Stimulated activated CD8-positive, alpha-beta memory T cell treated with anti-CD3 and anti-CD28 coated beads, Interleukin-15, amount 100 ng/mL, for 24 hours (primary cell): Measurements from ENCODE around the gene CHST3.

Experiments used
- DNase-seq: peaks from one replicate; pipeline ENCODE4 v3.0.0-alpha.2; 2020; ENCODE audit warnings: low read depth

CHST3 gene

DNA sequence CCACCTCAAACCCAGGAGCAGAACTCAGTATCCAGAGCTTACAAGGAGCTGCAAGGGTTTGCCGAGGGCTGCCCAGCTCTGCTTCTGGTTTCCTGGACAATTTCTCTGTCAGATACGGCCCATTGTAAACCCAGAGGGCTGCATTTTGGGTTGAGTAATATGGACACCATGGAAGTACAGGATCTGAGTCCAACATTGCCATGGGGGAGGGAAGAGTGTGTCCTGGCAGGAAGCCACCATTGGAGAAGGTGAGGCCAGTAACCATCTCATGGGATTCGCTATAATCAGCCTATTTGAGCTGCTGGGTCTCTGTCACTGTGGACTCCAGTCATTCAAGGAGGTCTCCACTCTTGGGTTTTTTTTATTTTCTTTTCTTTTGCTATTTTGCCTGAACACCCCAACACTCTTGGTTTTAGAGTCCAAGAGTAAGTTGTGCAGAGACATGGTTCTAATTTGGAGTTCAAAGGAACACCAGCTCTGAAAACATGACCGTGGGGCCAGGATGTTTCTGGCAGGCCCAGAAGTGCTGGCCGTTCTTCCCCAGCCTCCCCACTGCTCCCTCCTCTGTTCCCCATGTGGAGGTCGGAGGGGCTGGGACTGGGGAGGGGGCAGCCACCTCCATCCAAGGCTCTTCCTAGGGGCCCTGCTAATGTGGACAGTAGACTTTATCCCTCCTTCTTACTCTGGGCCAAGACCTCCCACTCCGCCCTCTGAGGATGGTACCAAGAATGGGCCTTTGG lies 46.2 kb downstream of the CHST3 start:
- DNase-seq, result no peak

DNA sequence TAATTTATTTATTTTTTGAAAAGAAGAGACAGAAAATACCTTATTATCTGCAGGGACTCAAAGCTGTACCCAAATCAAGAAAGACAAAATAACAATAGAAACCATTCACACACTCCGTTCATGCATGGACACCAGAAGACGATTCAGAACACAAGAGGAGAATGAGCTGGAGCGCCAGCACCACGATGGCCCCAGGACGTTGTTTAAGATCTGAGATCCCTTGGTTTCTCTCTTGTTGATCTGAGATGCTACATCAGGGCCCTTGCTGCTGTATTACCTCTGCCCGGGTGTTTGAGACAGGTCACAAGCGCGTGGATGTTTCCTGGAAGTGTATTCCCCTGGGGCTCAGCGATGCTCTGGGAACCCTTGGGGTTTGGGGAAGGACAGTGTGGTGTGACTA lies 46.8 kb downstream of the CHST3 start:
- DNase-seq, result no peak

DNA sequence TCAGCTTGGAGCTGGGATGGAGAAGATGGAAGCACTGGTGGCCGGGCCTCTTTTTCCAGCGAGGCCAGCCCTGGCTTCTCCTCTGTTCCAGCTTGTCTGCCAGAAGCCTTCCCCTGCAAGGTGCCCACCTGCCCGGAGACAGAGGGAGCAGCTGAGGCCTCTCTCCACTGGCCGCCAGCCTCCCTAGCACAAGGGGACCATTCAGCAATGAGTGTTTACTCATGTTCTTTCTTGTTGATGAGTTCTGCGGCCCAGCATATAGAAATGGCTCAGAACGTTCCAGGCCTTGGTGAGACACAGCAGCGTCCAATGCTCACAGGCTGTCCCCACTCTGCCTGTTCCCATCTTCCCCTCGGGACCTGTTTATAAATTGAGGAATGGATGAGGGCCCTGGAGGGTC lies 47.3 kb downstream of the CHST3 start:
- no peak for DNase-seq

DNA sequence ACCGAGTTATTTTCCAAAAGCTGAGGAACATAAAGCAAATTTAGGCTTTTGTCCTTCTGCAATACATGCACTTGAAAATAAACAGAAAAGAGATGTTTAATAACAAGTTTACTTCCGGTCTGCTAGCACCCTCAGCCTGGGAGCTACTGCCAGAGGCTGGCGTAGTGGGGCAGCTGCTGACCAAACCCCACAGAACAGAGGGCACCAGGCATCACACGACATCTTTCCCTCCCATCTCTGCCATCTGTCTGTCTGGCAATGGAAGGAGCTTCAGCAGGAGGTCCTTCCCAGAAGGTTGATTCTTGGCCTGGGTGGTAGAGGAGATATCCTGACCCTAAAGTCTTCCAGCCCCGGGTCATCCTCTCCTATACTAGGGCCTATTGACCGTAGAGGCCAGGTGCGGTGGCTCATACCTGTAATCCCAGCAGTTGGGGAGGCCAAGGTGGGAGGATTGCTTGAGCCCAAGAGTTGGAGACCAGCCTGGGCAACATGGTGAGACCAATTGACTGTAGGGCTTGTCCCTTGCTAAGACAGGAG lies 47.8 kb downstream of the CHST3 start:
- no peak for DNase-seq

DNA sequence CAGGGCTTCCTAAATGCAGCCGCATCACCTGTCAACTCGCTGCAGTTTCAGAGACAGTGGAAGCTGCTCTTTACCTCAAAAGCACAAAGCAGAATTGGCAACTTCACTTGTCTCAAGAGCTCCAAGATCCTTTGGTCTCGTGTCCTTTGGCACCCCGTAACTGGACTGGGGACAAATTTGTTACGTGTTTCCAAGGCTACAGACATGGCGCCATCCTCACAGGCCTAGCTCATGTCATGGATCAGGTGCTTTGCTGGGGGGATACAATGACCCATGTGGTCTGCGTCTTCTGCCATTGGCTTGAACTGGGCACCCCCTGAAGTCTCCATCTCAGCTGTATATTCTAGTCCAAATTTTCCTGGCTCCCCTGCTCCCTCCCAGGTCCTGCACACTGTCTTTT lies 48.6 kb downstream of the CHST3 start:
- DNase-seq, result no peak

DNA sequence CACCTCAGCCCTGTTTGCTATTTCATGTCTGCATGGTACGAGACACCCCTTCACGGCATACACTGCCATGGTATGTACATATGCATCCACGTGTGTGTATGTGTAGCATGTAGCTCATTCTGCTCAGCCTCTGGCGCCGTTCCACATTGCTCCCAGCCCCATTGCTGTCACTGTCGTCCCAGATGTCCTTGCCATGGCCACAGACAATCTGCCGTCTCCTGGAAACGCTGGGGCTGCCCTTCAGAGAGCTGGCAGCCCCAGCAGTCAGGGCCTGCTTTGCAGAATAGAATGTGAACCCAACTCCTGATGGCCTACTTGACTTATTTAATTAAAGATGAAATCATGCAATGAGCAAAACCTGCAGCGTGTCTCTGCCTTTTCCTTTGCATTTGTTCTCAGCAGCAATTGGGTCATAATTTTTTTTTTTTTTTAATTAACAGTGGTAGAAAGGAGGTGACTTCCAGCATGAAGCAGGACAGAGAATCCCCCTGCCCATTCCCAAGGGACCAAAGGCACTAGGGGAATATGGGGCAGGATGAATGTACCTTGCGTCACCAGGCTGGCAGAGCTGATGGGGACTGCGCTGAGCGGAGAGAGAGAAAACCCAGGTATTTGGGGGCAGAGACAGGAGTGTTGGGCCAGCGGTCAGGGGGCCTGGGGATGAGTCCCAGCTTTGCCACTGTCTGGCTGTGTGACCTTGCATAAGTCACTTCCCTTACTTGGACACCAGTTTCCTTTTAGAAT lies 49.2 kb downstream of the CHST3 start:
- DNase-seq, result no peak

DNA sequence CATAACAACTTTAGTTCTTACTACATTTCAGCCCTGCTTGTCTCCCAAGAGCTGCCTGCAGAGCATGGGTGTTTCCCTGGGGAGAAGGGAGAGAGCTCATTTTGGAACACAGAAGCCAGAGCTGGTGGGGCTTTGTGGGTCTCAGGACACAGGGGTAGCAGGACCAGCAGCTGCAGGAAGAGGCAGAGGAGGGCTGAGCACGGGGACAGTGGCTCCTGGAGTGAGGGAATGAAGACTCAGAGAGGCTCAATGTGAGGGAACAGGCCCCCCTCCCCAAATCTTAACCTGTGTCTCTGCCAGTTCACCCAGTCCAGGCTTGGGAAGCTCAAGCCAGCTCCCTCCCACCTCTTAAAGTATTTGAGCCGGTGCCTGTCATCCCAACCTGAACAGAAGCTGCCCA lies 50.0 kb downstream of the CHST3 start:
- DNase-seq, result no peak

DNA sequence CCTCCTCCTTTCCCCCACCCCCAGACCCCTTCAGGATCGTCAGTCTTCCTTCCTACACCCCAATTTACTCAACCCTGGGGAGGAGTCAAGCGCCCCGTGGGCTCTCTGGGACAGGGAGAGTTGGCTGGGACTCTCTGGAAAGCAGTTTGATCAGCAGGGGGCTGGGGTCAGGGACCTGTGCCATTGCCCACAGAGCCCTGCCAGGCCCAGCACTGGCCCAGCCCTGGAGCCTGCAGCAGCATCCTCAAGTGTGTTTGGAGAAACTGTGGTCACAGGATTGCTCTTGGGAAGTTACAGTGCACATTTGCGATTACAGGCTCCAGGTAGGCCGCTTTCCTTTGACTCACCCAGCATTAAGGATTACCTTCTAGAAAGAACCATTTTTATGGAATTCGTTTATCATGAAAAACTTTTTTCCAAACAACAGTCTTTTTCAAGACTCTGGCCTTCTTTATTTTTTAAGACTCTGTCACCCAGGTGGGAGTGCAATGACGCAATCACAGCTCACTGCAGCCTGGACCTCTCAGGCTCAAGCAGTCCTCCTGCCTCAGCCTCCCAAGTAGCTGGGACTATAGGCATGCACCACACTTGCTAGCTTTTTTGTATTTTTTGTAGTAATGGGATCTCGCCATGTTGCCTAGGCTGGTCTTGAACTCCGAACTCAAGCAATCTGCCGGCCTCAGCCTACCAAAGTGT lies 50.7 kb downstream of the CHST3 start:
- DNase-seq, result no peak

DNA sequence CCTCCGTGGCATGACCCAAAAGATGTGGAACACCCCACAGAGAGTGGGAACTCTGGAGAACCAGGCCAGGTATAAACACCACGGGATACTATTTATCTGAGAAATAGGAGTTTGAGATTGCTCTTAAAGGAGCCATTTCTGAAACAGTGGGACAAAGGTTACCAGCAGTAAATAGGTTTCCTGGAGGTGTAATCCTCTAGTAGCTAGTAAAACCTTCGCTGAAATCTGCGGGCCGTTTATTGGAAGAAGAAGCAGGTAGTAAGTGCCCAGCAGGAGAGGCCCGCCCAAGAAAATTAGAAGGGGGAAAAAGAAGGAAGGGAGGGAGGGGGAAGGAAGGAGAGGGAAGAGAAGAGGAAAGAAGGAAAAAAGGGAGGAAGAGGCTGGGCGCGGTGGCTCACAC lies 51.6 kb downstream of the CHST3 start:
- no peak for DNase-seq

DNA sequence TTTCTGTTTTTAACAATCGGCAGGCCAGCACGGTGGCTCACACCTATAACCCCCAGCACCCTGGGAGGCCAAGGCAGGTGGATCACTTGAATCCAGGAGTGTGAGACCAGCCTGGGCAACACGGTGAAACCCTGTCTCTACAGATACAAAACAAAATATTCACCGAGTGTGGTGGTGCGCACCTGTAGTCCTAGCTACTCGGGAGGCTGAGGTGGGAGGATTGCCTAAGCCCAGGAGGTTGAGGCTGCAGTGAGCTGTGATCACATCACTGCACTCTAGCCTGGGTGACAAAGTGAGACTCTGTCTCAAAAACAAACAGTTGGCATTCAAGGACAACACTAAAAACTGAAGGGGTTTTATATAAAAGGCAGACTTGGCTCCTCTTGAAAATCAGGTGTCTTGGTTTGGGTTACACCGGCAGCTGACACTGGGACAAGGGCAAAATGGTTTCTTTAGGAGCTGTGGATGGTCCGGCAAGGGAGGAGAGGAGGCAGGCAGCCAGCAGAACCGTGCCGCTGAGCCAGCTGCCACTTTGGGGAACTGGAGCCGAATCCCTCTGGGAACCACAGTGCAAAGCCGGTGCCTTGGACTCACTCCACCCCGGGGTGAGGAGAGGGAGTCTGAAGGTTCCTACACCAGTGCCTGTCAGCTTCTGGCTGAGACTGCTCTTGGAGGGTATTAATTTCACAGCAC lies 52.6 kb downstream of the CHST3 start:
- DNase-seq, result no peak

DNA sequence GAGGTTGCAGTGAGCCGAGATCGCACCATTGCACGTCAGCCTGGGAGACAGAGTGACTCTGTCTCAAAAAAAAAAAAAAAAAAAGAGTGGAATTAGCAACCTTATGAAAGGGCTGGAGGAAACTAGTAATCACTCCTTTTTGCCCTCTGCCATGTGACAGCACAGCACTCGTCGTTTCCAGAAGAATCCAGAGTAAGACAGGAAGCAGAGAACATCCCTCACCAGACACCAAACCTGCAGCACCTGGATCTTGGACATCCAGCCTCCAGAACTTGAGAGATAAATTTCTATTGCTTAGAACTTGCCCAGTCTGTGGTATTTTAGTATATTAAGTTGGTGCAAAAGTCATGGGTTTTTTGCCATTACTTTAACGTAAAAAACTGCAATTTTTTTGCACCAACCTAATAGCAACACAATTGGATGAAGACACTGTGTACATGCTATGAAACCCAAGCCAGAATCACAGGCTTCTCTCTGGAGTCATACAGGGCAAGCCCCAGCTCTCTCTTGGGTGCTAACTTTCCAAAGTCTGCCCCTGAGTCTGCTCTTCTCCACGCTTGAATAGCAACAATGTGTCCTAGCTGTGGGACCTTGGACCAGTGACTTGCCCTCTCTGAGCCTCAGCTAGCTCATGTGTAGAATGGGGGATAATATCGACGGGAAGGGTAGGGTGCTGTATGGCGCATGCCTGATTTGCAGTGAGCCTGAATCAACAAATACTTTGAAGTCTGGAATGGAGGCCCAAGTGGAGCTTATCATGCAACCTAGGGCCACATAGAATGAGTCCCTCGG lies 55.1 kb downstream of the CHST3 start:
- no peak for DNase-seq

DNA sequence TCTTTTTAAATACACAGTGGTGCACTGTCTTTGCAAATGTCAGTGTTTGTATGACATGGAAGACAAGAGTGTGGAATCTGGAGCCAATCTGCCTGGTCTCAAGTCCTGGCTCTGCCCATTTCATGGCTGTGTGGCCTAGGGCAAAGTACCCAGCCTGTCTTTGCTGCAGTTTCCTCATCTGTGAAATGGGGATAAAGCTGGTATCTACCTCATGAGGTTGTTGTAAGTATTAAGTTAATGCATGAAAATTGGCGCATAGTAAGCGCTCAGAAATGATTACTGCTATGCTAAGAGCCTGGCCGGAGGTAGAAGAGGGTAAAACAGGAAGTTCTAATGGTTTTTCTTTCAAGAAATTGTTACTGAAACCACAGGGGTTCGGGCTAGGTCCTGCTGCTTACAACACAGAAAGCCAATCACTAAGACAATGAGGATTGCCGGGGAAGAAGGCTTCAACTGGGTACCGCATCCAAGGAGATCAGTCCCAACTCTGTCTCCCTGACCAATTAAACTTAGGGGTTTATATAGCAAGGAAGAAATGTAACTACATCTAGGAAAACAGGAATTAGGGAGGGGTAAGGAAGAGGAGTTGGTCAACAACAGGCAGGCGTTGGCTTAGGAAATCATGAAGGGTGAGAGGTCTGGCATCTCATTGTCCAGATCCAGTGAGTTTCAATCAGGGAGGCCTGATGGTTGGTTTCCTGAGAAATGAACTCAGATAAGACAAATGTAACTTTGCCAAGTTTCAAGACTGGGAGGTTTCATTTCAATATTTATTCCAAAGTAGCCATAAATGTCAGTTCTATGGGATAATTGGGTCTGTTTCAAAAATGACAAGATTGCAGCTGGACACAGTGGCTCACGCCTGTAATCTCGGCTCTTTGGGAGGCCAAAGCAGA lies 57.0 kb downstream of the CHST3 start:
- DNase-seq, result no peak

DNA sequence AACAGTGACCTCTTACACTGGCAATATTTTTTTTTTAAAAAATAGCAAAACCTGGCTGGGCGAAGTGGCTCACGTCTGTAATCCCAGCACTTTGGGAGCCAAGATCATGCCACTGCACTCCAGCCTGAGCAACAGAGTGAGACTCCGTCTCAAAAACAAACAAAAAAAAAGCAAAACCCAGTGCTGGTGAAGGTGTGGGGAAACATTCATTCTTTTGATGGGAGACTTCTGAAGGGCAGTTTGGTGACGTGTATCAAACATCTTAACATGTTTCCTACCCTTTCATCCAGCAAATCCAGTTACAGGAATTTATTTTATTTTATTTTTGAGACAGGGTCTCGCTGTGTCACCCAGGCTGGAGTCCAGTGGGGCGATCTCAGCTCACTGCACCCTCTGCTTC lies 58.0 kb downstream of the CHST3 start:
- DNase-seq, result no peak

DNA sequence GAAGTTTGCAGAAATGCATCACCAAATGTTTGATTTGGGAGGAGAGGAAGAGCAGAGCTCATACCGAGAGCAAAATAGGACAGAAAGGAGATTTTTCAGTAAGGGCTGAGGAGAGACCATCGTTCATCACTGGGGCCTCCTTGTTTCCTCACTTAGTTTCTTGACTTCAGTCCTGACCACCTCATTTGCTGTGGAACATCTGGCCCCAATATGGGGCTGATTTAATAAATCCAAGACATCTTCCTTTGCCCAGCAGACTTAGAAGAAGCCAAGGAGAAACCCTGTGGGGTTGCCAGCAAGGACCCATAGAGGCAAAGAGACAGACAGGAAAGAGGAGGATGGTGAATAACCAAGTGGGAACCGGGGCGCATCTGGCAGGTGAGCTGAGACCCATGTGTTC lies 60.4 kb downstream of the CHST3 start:
- no peak for DNase-seq

DNA sequence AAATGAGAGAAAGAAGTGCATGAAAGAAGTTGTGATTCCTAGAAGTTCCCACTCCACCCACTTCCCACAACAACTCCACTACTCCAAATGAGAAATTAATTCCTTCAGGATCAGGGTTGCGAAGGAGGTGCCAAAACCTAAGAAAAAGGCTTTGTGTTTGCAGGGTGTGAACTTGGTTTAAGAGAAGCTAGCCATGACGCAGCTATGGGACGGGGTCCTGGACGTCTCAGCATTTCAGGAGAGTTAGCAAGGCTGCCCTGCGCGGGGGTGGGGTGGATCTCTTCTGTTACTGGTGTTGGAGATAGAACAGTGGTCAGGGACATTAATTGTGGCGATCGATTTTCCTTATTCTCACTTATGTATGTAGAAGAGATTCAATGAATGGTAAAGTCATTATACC lies 61.2 kb downstream of the CHST3 start:
- DNase-seq, result no peak

DNA sequence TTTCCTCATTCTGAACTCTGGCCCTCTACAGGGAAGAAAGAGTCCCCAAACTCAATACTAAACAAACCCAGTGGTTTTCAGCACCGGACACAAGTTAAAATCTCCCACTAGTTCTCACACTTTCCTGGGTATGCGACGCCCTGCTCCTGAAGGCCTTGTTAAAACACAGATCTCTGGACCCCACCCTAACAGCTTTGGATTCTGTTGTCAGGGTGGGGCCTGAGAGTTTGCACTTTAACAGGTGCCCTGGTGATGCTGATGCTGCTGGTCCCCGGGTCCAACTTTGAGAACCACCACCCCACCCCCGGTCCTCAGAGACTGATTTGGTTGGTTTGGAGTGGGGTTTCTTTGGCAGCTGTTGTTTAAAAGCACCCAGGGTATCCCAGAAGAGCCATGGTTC lies 61.6 kb downstream of the CHST3 start:
- DNase-seq, result no peak

DNA sequence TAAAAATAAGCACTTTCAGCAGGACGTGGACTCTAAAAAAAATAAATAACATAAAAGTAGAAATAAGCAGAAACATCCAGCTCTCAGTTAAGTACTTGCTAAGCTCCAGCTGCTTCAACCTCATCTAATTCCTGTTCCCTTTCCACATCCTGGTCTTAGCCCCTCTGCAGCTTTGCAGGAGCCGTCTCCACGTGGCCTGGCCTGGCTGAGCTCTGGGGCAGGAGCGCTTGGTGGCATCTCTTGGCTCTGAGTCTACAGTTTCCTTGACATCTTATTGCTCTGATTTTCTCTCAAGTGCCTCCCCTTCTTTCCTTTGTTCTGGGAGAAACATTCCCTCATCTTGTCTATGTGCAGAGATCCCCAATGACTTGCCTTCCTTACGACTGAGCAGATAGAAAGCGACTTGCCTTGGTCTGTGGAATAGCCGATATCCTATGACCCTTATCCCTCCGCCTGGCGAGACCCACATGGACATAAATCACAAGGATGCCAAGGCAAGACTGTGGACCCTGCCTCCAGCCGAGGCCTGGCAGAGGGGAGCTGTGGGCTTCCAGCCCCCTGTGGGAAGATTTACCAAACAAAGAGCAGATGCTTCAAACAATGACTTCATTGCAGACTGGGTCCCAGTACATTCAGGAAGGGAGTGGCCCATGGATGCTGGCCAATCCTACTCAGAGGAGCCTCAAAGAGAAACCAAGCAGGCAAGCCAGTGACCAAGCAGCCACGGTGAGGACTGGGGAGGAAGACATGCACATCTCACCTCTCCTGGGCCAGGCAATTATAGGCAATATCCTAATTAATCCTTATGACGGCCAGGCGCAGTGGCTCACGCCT lies 62.3 kb downstream of the CHST3 start:
- DNase-seq, result no peak

DNA sequence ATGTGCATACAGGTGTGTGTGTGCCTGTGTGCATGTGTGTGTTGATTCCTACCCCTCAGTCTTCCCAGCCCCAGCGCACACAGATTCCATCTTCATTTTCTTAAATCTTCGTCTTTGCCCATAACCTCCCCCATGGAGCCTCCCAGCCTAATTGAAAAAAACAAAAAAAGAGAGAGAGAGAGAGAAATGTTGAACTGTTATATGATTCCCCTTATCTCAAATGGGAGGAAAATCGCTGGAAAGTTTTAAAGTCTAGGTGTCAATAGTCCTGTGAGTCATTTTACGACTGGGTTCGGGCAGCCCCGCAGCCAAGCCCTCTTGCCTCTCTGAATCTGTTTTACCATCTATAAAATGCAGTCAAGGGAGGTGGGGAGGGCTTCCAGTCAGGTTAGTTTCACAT lies 63.3 kb downstream of the CHST3 start:
- DNase-seq, result no peak

DNA sequence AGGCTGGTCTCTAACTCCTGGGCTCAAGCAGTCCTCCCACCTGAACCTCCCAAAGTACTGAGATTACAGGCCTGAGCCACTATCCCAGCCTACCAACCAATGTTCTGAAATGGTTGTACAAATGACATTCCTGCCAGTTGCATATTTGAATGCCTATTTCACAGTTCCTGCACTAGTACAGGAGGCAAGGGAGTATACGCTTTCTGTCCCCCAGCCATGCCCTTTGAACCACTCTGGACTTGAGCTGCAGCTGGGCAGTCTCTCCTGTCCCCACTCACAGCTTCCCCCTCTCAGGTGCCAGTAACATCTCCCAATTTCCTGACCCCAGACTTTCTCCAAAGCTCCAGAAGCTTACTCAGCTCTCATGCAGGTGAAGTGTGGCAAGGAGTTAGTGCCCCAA lies 65.2 kb downstream of the CHST3 start:
- no peak for DNase-seq
